CD8-positive, alpha-beta memory T cell (primary cell): ENCODE measurements around the gene YY1. TPM values are rescaled to one million over a fixed set of nuclear protein-coding genes. Genes with fewer than 3 reads are reported as not detected.
"Not testable (repeated sequence)": the region's sequence is repeated elsewhere in the genome, so short reads cannot be mapped to it uniquely, and the experiment has no call there.

Source experiments
- CTCF ChIA-PET: fragments of 350-600 bp; sonication (Branson Sonifier 250); formaldehyde crosslinking; loops from one replicate; lab custom pipeline; 2021; ENCODE audit warnings: antibody characterized with exemption; lab: Charles Lee
- POLR2A ChIA-PET: fragments of 350-600 bp; sonication (Branson Sonifier 250); formaldehyde crosslinking; loops from one replicate; lab custom pipeline; 2021; ENCODE audit warnings: antibody characterized with exemption; lab: Charles Lee
- DNase-seq, 5 donors: peaks; one replicate each; pipeline versions ENCODE4 v3.0.0 to v3.0.0-alpha.2; 2020 to 2022; ENCODE audit warnings: mixed read lengths in 1 of 5
- H3K27ac ChIP-seq: one replicate; pipeline ENCODE4 v1.7.0; 2013; ENCODE audit warnings: low read depth, mild to moderate bottlenecking, low read length, moderate library complexity
- H3K27me3 ChIP-seq: 2 replicates; pipeline ENCODE4 v1.7.0; 2013; ENCODE audit warnings: low read length, mild to moderate bottlenecking; ENCODE audit not compliant: insufficient read depth, poor library complexity, severe bottlenecking
- H3K36me3 ChIP-seq: 2 replicates; pipeline ENCODE4 v1.7.0; 2013; ENCODE audit warnings: mild to moderate bottlenecking, low read length, moderate library complexity; ENCODE audit not compliant: insufficient read depth
- H3K4me1 ChIP-seq: 2 replicates; pipeline ENCODE4 v1.7.0; 2013; ENCODE audit warnings: mild to moderate bottlenecking, low read length, moderate library complexity; ENCODE audit not compliant: insufficient read depth
- H3K4me3 ChIP-seq: 2 replicates; pipeline ENCODE4 v1.7.0; 2013; ENCODE audit warnings: mild to moderate bottlenecking, low read length
- H3K9me3 ChIP-seq: 2 replicates; pipeline ENCODE4 v1.7.0; 2013; ENCODE audit warnings: mild to moderate bottlenecking, low read length
- H3K27ac Mint-ChIP-seq, 8 donors: one replicate each; pipeline ENCODE4 v1.8.0; 2020 to 2021; ENCODE audit warnings: mixed read lengths in 8 of 8, mild to moderate bottlenecking in 6 of 8, inconsistent platforms in 3 of 8, moderate library complexity in 3 of 8
- H3K27me3 Mint-ChIP-seq, 2 donors: one replicate each; pipeline ENCODE4 v1.8.0; 2020 to 2021; ENCODE audit warnings: mixed read lengths in 2 of 2, mild to moderate bottlenecking in 1 of 2, moderate library complexity in 1 of 2
- H3K36me3 Mint-ChIP-seq, 3 donors: one replicate each; pipeline ENCODE4 v1.8.0; 2020 to 2021; ENCODE audit warnings: mixed read lengths in 3 of 3, inconsistent platforms in 1 of 3, mild to moderate bottlenecking in 1 of 3
- H3K4me1 Mint-ChIP-seq, 3 donors: one replicate each; pipeline ENCODE4 v1.8.0; 2020 to 2021; ENCODE audit warnings: mixed read lengths in 3 of 3, inconsistent platforms in 1 of 3, mild to moderate bottlenecking in 1 of 3
- H3K4me3 Mint-ChIP-seq, 7 donors: one replicate each; pipeline ENCODE4 v1.8.0; 2020 to 2021; ENCODE audit warnings: mixed read lengths in 7 of 7, mild to moderate bottlenecking in 6 of 7, moderate library complexity in 4 of 7, inconsistent platforms in 2 of 7
- H3K9me3 Mint-ChIP-seq, 5 donors: one replicate each; pipeline ENCODE4 v1.8.0; 2020 to 2022; ENCODE audit warnings: mixed read lengths in 5 of 5, mild to moderate bottlenecking in 3 of 5, moderate library complexity in 2 of 5, inconsistent platforms in 1 of 5
- polyA plus RNA-seq: library from polyadenylated mRNA; unstranded; fragments of 300-500 nt; fragmentation: Illumina TruSeq; gene quantifications from one replicate; pipeline ENCODE4 v1.2.3, GENCODE V29; 2021
- total RNA-seq, 2 experiments: library from RNA; stranded (reverse); gene quantifications; one replicate each; pipeline ENCODE4 v1.2.3, GENCODE V29; 2021

YY1 gene
- total and polyA plus RNA-seq, 3 experiments from 2014 or later = 24.2 to 116 (median 109) TPM

GRCh38 chr14:100309028-100309737, 70.2 kb downstream of the YY1 start:
- Histone ChIP-seq H3K36me3 (no peaks in the 10 kb centered on the region), H3K27ac (no peak overlapping the region), H3K27me3 (no peaks in the 10 kb centered on the region), H3K4me1 (peaks cover 16% of the 10 kb centered on the region), H3K4me3 (no peak overlapping the region), H3K9me3 (no peaks in the 10 kb centered on the region)
- CTCF ChIA-PET = interaction anchor here (1.3 to 1.6 kb wide), 2 partner anchors 23 to 69 kb away, joined by 4 read pairs; no protein-coding TSS in a partner anchor
- H3K4me1 Mint-ChIP-seq = peaks cover 13 to 30% (median 21%) of the 10 kb centered on the region in 3 donors
- peak overlapping the region in 1 of 8 donors; percentile 52 for H3K27ac Mint-ChIP-seq
- H3K36me3 Mint-ChIP-seq = no peaks in the 10 kb centered on the region
- H3K4me3 Mint-ChIP-seq = peak overlapping the region in 1 of 7 donors; percentile 15
- POLR2A ChIA-PET = interaction anchor here (0.9 kb wide), 1 partner anchor 24 kb away, joined by 3 read pairs; no protein-coding TSS in a partner anchor
- no peak for DNase-seq
- peaks cover 0 to 4% of the 10 kb centered on the region in 2 donors for H3K27me3 Mint-ChIP-seq
- no peaks in the 10 kb centered on the region for H3K9me3 Mint-ChIP-seq

GRCh38 chr14:100312110-100312876, 73.3 kb downstream of the YY1 start:
- POLR2A ChIA-PET, H3K27me3 Mint-ChIP-seq, H3K9me3 ChIP-seq, H3K9me3 Mint-ChIP-seq, H3K27ac ChIP-seq, DNase-seq, H3K27me3 ChIP-seq, H3K4me1 ChIP-seq, H3K36me3 ChIP-seq, H3K36me3 Mint-ChIP-seq, H3K4me3 ChIP-seq: not testable (repeated sequence)
- Mint-ChIP-seq H3K27ac (peak overlapping the region in 4 of 8 donors; percentile 11 to 91 (median 28)), H3K4me3 (peak overlapping the region in 1 of 7 donors; percentile 70), H3K4me1 (peaks cover 6 to 17% (median 12%) of the 10 kb centered on the region in 3 donors)
- CTCF ChIA-PET = interaction anchor here (2.0 kb wide), 1 partner anchor 27 kb away, joined by 8 read pairs; no protein-coding TSS in a partner anchor

- Histone ChIP-seq H3K4me1 (no peaks in the 10 kb centered on the region), H3K9me3 (no peaks in the 10 kb centered on the region), H3K4me3 (no peak overlapping the region), H3K36me3 (no peaks in the 10 kb centered on the region), H3K27ac (no peak overlapping the region), H3K27me3 (no peaks in the 10 kb centered on the region)
- POLR2A ChIA-PET = no interaction called here
- DNase-seq = no peak
- no peak overlapping the region for H3K4me3 Mint-ChIP-seq
- H3K4me1 Mint-ChIP-seq = peaks cover 7 to 16% (median 12%) of the 10 kb centered on the region in 3 donors
- H3K9me3 Mint-ChIP-seq = no peaks in the 10 kb centered on the region
- H3K27ac Mint-ChIP-seq = peak overlapping the region in 4 of 8 donors; percentile 11 to 91 (median 28)
- CTCF ChIA-PET = interaction anchor here (2.0 kb wide), 1 partner anchor 27 kb away, joined by 8 read pairs; no protein-coding TSS in a partner anchor
- H3K27me3 Mint-ChIP-seq = no peaks in the 10 kb centered on the region
- no peaks in the 10 kb centered on the region for H3K36me3 Mint-ChIP-seq
Measured at GRCh38 chr14:100312877-100313400, 74.0 kb downstream of the YY1 start.

GRCh38 chr14:100313464-100314230, 74.7 kb downstream of the YY1 start:
- Histone ChIP-seq H3K9me3 (no peaks in the 10 kb centered on the region), H3K27me3 (no peaks in the 10 kb centered on the region), H3K4me1 (no peaks in the 10 kb centered on the region), H3K27ac (no peak overlapping the region), H3K36me3 (no peaks in the 10 kb centered on the region), H3K4me3 (no peak overlapping the region)
- no peak overlapping the region for H3K4me3 Mint-ChIP-seq
- no peak overlapping the region for H3K27ac Mint-ChIP-seq
- H3K4me1 Mint-ChIP-seq = peaks cover 8 to 16% (median 12%) of the 10 kb centered on the region in 3 donors
- POLR2A ChIA-PET = no interaction called here
- no peaks in the 10 kb centered on the region for H3K36me3 Mint-ChIP-seq
- H3K9me3 Mint-ChIP-seq = no peaks in the 10 kb centered on the region
- DNase-seq = no peak
- CTCF ChIA-PET = interaction anchor here (2.0 kb wide), 1 partner anchor 28 kb away, joined by 8 read pairs; no protein-coding TSS in a partner anchor
- no peaks in the 10 kb centered on the region for H3K27me3 Mint-ChIP-seq

- H3K4me1 Mint-ChIP-seq = peaks cover 9 to 17% (median 16%) of the 10 kb centered on the region in 3 donors
- POLR2A ChIA-PET = no interaction called here
- CTCF ChIA-PET = interaction anchor here (2.0 kb wide), 1 partner anchor 29 kb away, joined by 8 read pairs; no protein-coding TSS in a partner anchor
Measured at GRCh38 chr14:100314724-100315123, 75.8 kb downstream of the YY1 start.

GRCh38 chr14:100317389-100317788, 78.4 kb downstream of the YY1 start:
- ChIA-PET CTCF (interaction anchor here (0.8 to 1.0 kb wide), 2 partner anchors 34 to 77 kb away, joined by 3 read pairs; no protein-coding TSS in a partner anchor), POLR2A (no interaction called here)
- peak overlapping the region in 6 of 7 donors; percentile 66 to 74 (median 67) for H3K4me3 Mint-ChIP-seq
- no peak for DNase-seq
- H3K36me3 Mint-ChIP-seq = no peaks in the 10 kb centered on the region
- no peak overlapping the region for H3K27ac Mint-ChIP-seq
- H3K9me3 Mint-ChIP-seq = no peaks in the 10 kb centered on the region
- peaks cover 8 to 9% (median 9%) of the 10 kb centered on the region in 3 donors for H3K4me1 Mint-ChIP-seq
- Histone ChIP-seq H3K9me3 (no peaks in the 10 kb centered on the region), H3K36me3 (no peaks in the 10 kb centered on the region), H3K27ac (no peak overlapping the region), H3K4me3 (no peak overlapping the region), H3K27me3 (no peaks in the 10 kb centered on the region), H3K4me1 (no peaks in the 10 kb centered on the region)
- H3K27me3 Mint-ChIP-seq = peaks cover 0 to 3% of the 10 kb centered on the region in 2 donors

More at GRCh38 chr14:100314724-100315123, 75.8 kb downstream of the YY1 start:
- Histone ChIP-seq H3K9me3 (no peaks in the 10 kb centered on the region), H3K36me3 (no peaks in the 10 kb centered on the region), H3K4me1 (no peaks in the 10 kb centered on the region), H3K27me3 (no peaks in the 10 kb centered on the region), H3K4me3 (no peak overlapping the region), H3K27ac (no peak overlapping the region)
- peak overlapping the region in 1 of 8 donors; percentile 15 for H3K27ac Mint-ChIP-seq
- H3K4me3 Mint-ChIP-seq = no peak overlapping the region
- no peaks in the 10 kb centered on the region for H3K27me3 Mint-ChIP-seq
- H3K9me3 Mint-ChIP-seq = no peaks in the 10 kb centered on the region
- DNase-seq = no peak
- no peaks in the 10 kb centered on the region for H3K36me3 Mint-ChIP-seq
